Left lung (tissue), 10 donors: ENCODE data around the gene SLC22A1. TPM values are rescaled to one million over a fixed set of nuclear protein-coding genes. Genes with fewer than 3 reads are reported as not detected.
"Not testable (repeated sequence)": the region's sequence is repeated elsewhere in the genome, so short reads cannot be mapped to it uniquely, and the experiment has no call there.

ENCODE experiments used
- ATAC-seq: fragments of 200-7000 bp; cut with Tn5 transposase; one replicate; pipeline ENCODE4 v1.9.1; 2020; ENCODE audit warnings: moderate library complexity
- DNase-seq, 4 donors: peaks; one replicate each; pipeline ENCODE4 v3.0.0-alpha.2; 2013 to 2020
- H3K27ac ChIP-seq, 2 donors: fragments of 200-600 bp; sonication (generic) in 1 of 2; one replicate each; pipeline versions ENCODE4 v1.5.0 to v1.8.0; 2020 to 2021
- H3K27me3 ChIP-seq, 2 donors: fragments of 200-600 bp; sonication (generic) in 1 of 2; one replicate each; pipeline versions ENCODE4 v1.5.0 to v1.8.0; 2020 to 2021
- H3K36me3 ChIP-seq, 2 donors: fragments of 200-600 bp; sonication (generic) in 1 of 2; one replicate each; pipeline versions ENCODE4 v1.5.0 to v1.8.0; 2020 to 2021
- H3K4me1 ChIP-seq, 2 donors: fragments of 200-600 bp; one replicate each; pipeline ENCODE4 v1.8.0; 2021
- H3K4me3 ChIP-seq, 2 donors: fragments of 200-600 bp; sonication (generic) in 1 of 2; one replicate each; pipeline versions ENCODE4 v1.5.0 to v1.8.0; 2020 to 2021; ENCODE audit warnings: mild to moderate bottlenecking in 1 of 2
- H3K9me3 ChIP-seq, 2 donors: fragments of 200-600 bp; sonication (generic) in 1 of 2; one replicate each; pipeline versions ENCODE4 v1.5.0 to v1.8.0; 2020 to 2021
- intact Hi-C, 2 donors: fragments of 100-400 bp; cut with DNase I; formaldehyde crosslinking; loops; one replicate each; pipeline versions ENCODE4 v1.11.2 to v1.14.2; 2022
- polyA plus RNA-seq, 6 donors: library from polyadenylated mRNA; unstranded; fragments of 120-200 nt; gene quantifications; one replicate each; pipeline ENCODE4 v1.2.1, GENCODE V29; 2013; ENCODE audit not compliant: insufficient read length in 6 of 6
- total RNA-seq, 2 donors: library from RNA; stranded (reverse); fragmentation: NEBNext Ultra II Directional; extraction: Animal tissue kit (Norgen Biotek cat#: 25700); gene quantifications; one replicate each; pipeline ENCODE4 v1.2.1, GENCODE V29; 2021
- TF ChIP-seq, protein P1 (sequence below), 2 donors: fragments of 200-600 bp; sonication (generic) in 1 of 2; IDR thresholded peaks; one replicate each; pipeline versions ENCODE4 v1.5.0 to v1.8.0; 2021; ENCODE audit warnings: antibody characterized with exemption in 2 of 2
- donor health status: DM: no; HTN: yes; CAD: no.
- donor health status: DM: no; HTN: no; CAD: no.

SLC22A1 gene
- total and polyA plus RNA-seq, 8 donors: 0.24 to 2.7 (median 0.45) TPM

DNA sequence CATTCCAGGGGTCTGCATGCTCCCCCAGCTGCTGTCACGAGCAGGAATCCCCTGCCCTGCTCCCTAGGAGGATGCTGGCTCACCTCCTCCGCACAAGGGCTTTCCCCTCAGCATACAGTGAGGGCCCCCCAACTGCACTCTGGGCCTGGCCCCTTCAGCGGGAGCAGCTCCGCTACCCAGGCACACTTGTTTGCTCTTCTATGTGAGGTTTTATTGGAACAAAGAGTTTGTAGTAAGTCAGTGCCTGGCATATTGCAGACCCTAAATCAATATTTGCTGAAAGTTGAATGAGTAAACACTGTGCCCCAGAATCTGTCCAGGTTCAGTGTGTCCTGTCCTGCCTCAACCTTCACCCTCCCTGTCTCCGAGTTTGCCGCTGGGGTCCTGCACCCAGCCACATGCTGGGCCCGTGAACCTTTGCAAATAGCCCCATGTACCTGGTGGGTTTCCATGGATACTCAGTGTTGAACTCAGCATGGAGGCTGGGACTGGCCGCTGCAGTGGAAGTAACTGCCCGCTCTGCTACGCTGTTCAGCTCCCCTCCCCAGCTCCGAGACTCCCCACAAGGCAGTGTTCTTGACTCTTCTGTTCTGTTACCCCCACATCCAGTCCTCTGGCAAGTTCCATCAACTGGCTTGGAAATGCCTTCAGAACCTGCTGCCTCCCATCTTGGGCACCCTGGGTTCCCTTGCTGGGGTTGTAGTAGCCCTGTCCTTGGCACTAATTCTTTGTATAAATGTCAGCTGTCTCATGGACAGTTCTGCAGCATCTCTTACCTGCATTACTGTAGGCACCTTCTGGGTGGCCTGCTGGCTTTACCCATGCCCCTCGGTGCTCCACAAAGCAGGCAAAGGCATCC, 15.7 kb downstream of the SLC22A1 start:
- intact Hi-C loops: loop anchor here in 1 of 2 donors (10.0 kb wide), 1 partner anchor 317 kb away; no protein-coding TSS in a partner anchor
- TF ChIP-seq, protein P1, sequence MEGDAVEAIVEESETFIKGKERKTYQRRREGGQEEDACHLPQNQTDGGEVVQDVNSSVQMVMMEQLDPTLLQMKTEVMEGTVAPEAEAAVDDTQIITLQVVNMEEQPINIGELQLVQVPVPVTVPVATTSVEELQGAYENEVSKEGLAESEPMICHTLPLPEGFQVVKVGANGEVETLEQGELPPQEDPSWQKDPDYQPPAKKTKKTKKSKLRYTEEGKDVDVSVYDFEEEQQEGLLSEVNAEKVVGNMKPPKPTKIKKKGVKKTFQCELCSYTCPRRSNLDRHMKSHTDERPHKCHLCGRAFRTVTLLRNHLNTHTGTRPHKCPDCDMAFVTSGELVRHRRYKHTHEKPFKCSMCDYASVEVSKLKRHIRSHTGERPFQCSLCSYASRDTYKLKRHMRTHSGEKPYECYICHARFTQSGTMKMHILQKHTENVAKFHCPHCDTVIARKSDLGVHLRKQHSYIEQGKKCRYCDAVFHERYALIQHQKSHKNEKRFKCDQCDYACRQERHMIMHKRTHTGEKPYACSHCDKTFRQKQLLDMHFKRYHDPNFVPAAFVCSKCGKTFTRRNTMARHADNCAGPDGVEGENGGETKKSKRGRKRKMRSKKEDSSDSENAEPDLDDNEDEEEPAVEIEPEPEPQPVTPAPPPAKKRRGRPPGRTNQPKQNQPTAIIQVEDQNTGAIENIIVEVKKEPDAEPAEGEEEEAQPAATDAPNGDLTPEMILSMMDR (IDR thresholded peaks at IDR 0.05): no peak
- no peaks in the 10 kb centered on the region for H3K27me3 ChIP-seq
- H3K4me1 ChIP-seq: no peaks in the 10 kb centered on the region
- DNase-seq (no peak), ATAC-seq (no peak)
- no peak overlapping the region for H3K27ac ChIP-seq
- no peaks in the 10 kb centered on the region for H3K36me3 ChIP-seq
- H3K4me3 ChIP-seq: no peak overlapping the region
- no peaks in the 10 kb centered on the region for H3K9me3 ChIP-seq

DNA sequence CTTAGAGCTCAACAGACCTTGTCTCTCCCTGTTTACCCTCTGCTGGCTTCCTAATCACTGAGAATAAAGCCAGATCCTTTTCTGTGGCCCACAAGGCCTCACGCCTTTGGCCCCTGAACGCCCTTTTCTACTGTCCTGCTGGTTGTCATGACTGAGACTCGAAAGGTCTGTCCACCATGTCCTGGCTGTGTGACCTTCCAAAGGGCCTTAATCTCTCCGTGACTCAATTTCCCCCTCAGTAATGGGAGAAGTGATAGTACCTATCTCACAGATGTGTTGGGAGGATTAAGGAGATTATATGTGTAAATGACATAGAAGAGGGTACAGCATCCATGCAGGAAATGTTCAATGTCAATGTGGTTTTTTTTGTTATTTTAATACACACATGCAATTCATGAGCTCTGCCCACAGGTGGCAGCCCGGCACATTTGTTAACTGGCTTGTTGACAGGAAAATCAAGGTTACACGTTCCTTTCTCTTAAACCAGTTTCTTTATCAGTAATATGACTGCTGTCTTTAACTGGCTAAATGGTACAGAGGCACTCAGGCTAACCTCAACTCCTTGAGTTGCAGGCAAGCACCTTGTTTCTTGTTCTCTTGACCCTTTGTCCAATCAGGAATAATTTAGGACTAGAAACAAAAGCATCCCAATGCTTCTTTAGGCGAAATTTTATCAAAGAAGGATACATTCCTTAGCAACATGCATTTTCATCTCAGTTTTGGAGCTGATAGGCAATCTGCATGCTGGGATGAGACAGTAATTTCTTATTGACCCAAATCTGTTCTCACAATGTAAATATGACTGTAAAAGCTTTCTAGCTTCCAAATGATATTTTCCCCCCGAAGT, 16.6 kb downstream of the SLC22A1 start:
- no peak overlapping the region for H3K4me3 ChIP-seq
- H3K27ac ChIP-seq: no peak overlapping the region
- TF ChIP-seq, protein P1 (IDR thresholded peaks at IDR 0.05): peak; percentile 36 to 53
- H3K4me1 ChIP-seq: no peaks in the 10 kb centered on the region
- H3K36me3 ChIP-seq: no peaks in the 10 kb centered on the region
- intact Hi-C loops: loop anchor here in 1 of 2 donors (10.0 kb wide), 1 partner anchor 317 kb away; no protein-coding TSS in a partner anchor
- DNase-seq (peak in 2 of 4 donors; percentile 26 to 64), ATAC-seq (peak; percentile 84)
- no peaks in the 10 kb centered on the region for H3K9me3 ChIP-seq
- H3K27me3 ChIP-seq: no peaks in the 10 kb centered on the region

DNA sequence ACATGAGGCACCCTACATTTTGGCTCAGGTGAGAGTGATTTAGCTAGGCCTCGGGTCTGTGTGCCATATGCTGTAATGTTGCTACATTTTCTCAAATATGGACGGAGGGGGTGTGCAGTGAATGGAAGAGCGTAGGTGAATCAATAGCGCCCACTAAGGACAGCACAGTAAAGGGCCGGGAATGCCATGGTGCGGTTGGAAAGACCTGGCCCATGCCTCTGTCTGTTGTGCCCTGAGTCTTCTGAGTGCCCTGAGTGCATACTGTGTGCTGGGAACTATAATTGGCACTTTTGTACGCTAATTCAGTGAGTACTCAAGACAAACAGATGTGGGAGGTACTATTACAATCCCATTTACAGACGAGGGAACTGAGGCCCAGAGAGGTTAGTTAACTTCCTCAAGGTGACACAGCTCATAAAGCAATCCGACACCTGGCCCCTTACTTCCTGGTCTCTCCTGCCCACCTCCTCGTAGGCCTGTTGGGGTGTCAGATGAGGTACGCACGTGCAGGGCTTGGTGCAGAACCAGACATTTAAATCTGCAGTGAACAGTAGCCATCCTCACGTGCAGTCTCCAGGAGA, 17.3 kb downstream of the SLC22A1 start:
- Histone ChIP-seq H3K27me3 (no peaks in the 10 kb centered on the region), H3K36me3 (no peaks in the 10 kb centered on the region), H3K27ac (no peak overlapping the region), H3K4me3 (no peak overlapping the region), H3K4me1 (no peaks in the 10 kb centered on the region), H3K9me3 (no peaks in the 10 kb centered on the region)
- DNase-seq: no peak
- intact Hi-C loops: loop anchor here in 1 of 2 donors (10.0 kb wide), 1 partner anchor 316 kb away; no protein-coding TSS in a partner anchor
- ATAC-seq: no peak
- TF ChIP-seq, protein P1 (IDR thresholded peaks at IDR 0.05): no peak

DNA sequence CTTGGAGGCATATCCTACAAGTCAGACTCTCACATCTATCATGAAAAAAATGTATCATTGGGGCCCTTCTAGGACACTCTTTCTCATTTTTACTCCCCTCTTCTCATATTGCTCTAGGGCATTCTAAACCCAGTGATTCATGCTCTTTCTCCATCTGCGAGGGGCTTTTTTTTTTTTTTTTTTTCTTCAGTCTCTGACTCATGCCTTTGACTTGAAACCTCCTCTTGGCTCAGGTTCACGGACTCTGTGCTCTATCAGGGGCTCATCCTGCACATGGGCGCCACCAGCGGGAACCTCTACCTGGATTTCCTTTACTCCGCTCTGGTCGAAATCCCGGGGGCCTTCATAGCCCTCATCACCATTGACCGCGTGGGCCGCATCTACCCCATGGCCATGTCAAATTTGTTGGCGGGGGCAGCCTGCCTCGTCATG, 17.8 kb downstream of the SLC22A1 start:
- Histone ChIP-seq H3K9me3 (no peaks in the 10 kb centered on the region), H3K27ac (no peak overlapping the region), H3K27me3 (no peaks in the 10 kb centered on the region), H3K4me3 (no peak overlapping the region), H3K36me3 (no peaks in the 10 kb centered on the region), H3K4me1 (no peaks in the 10 kb centered on the region)
- TF ChIP-seq, protein P1 (IDR thresholded peaks at IDR 0.05): no peak
- ATAC-seq: peak; percentile 8
- no peak for DNase-seq
- intact Hi-C loops: loop anchor here in 1 of 2 donors (10.0 kb wide), 1 partner anchor 315 kb away; no protein-coding TSS in a partner anchor

DNA sequence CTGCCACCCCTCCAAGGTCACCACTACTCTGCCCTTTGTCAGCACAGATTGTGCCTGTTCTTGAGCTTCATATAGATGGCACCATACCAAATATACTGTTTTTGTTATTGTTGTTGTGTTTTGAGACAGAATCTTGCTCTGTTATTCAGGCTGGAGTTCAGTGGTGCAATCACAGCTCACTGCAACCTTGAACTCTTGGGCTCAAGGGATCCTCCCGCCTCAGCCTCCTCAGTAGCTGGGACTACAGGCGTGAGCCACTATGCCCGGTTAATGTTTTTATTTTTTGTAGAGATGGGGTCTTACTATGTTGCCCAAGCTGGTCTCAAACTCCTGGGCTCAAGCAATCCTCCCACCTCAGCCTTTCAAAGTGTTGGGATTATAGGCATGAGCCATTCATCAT, 18.9 kb downstream of the SLC22A1 start:
- H3K4me3 ChIP-seq, H3K36me3 ChIP-seq, intact Hi-C loops, H3K27me3 ChIP-seq, ATAC-seq, H3K27ac ChIP-seq, H3K4me1 ChIP-seq, DNase-seq, H3K9me3 ChIP-seq: not testable (repeated sequence)
